H1 (cell line): ENCODE measurements around the gene GARIN6. TPM values are rescaled to one million over a fixed set of nuclear protein-coding genes. Genes with fewer than 3 reads are reported as not detected.

ENCODE experiments used
- ASH2L ChIP-seq: fragments of 200-600, 300-600 bp; sonication (generic); IDR thresholded peaks from one replicate; pipeline ENCODE4 v1.7.1; 2017; ENCODE audit warnings: low read length
- CEBPB ChIP-seq: IDR thresholded peaks from 2 replicates; pipeline ENCODE4 v1.6.1; 2012; ENCODE audit warnings: low read depth, low read length
- CHD1 ChIP-seq: IDR thresholded peaks from 2 replicates; pipeline ENCODE4 v1.6.1; 2012; ENCODE audit warnings: low read depth, low read length, improper control_type of control experiment
- RAD21 ChIP-seq, 2 experiments: IDR thresholded peaks in 1 of 2; conservative IDR thresholded peaks in 1 of 2; 2 replicates each; pipeline ENCODE4 v1.6.1; 2011; ENCODE audit warnings: low read depth in 2 of 2, low read length in 2 of 2, improper control_type of control experiment in 1 of 2, inconsistent platforms in 1 of 2, mild to moderate bottlenecking in 1 of 2, moderate library complexity in 1 of 2
- RFX5 ChIP-seq: IDR thresholded peaks from 2 replicates; pipeline ENCODE4 v1.6.1; 2011; ENCODE audit warnings: low read depth, low read length, improper control_type of control experiment, borderline replicate concordance
- polyA plus RNA-seq, 7 experiments: library from polyadenylated mRNA; depleted of rRNA in 3 of 7; stranded (reverse) in 5 of 7; unstranded in 2 of 7; fragments of >200 nt in 5 of 7; fragments of 200-250 nt in 2 of 7; gene quantifications; 1 replicate in 5 of 7; 2 replicates in 1 of 7; 4 replicates in 1 of 7; pipeline versions ENCODE4 v1.2.1 to v1.2.3, GENCODE V29; 2011 to 2013; ENCODE audit warnings: missing spikeins in 2 of 7, mixed read lengths in 2 of 7
- total RNA-seq: library from RNA; stranded (reverse); fragmentation: NEBNext Ultra II Directional; extraction: Animal tissue kit (Norgen Biotek cat#: 25700); gene quantifications from 2 replicates; pipeline ENCODE4 v1.2.1, GENCODE V29; 2021

Gene GARIN6
- total and polyA plus RNA-seq, 2 of the 8 experiments (the other 6 are each of a cell fraction or from before 2014, with no cell fraction given): not detected

DNA sequence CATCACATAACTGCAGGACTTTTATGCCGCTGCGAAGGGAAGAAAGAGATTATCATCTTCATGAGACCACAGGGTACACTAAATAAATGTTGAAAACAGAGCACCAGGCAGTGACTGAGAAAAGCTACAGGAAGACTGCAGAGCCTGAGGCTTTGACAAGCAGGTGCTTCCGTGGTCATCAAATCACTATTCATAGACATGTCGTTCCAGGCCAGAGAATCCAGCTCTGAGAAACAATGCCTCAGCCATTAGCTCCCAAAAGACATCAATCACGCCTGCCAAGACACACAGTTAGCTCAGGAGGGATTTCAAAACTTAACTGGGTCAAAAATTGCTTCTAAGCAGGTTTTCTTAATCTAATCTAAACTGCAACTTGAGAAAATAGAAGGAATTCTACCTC lies 47.2 kb upstream of the GARIN6 start (continued):
- TF ChIP-seq RAD21 (IDR thresholded peaks at IDR 0.05 in 1 of 2, conservative IDR thresholded peaks at IDR 0.05 in 1 of 2; ENCODE audit: low read depth in 2 of 2, low read length in 2 of 2) (no peak), ASH2L (no peak), CHD1 (no peak), CEBPB (no peak), RFX5 (no peak)
